ENCODE measurements around the gene RTKN. TPM values are rescaled to one million over a fixed set of nuclear protein-coding genes. Genes with fewer than 3 reads are reported as not detected.
A peak's percentile ranks its signal among the peaks of the same experiment; 100 is the strongest.
"Not testable (repeated sequence)": the region's sequence is repeated elsewhere in the genome, so short reads cannot be mapped to it uniquely, and the experiment has no call there.

The RTKN gene
- total RNA-seq, 2 donors from 2014 or later: 36.1 to 80.8 TPM

- DNase-seq (no peak), ATAC-seq (no peak)
- 32 to 46% methylated on average over 4 to 5 of the region's 5 CpGs for WGBS, 2 donors
- H3K9me3 ChIP-seq: no peaks in the 10 kb centered on the region
- H3K4me3 ChIP-seq: no peak overlapping the region
- peaks cover 18% of the 10 kb centered on the region for H3K4me1 ChIP-seq
- H3K36me3 ChIP-seq (replicated peaks in 1 of 2; ENCODE audit: insufficient read depth in 1 of 2, low read depth in 2 of 2): no peaks in the 10 kb centered on the region
- no peak for TF ChIP-seq POLR2A (IDR thresholded peaks at IDR 0.05)
- TF ChIP-seq CTCF (IDR thresholded peaks at IDR 0.05): no peak
- no peak overlapping the region for H3K27ac ChIP-seq
- no peaks in the 10 kb centered on the region for H3K27me3 ChIP-seq
- intact Hi-C loops (cut with DNase I): no loop called here
These were observed 3.0 kb upstream of the RTKN start for GRCh38 chr2:74444498-74445318.

GRCh38 chr2:74442483-74443297 is 953 bp upstream of the RTKN start:
- peak overlapping the region; percentile 95 to 98 (median 96) for H3K27ac ChIP-seq
- ATAC-seq; H3K9me3 ChIP-seq; intact Hi-C loops (cut with DNase I); H3K27me3 ChIP-seq; DNase-seq; H3K36me3 ChIP-seq (replicated peaks in 1 of 2; ENCODE audit: insufficient read depth in 1 of 2, low read depth in 2 of 2): not testable (repeated sequence)
- peak overlapping the region in 1 of 2 donors; percentile 26 for H3K4me3 ChIP-seq
- WGBS, 2 donors: 65 to 73% methylated on average over 16 of the region's 16 CpGs
- H3K4me1 ChIP-seq: peaks cover 37% of the 10 kb centered on the region

GRCh38 chr2:74441170-74441689 is 507 bp downstream of the RTKN start:
- ATAC-seq: no peak
- WGBS, 2 donors: 2 to 12% methylated on average over 9 to 33 of the region's 33 CpGs
- H3K4me3 ChIP-seq: peak overlapping the region; percentile 26 to 45
- intact Hi-C loops (cut with DNase I): no loop called here
- H3K27me3 ChIP-seq: no peaks in the 10 kb centered on the region
- TF ChIP-seq CTCF (IDR thresholded peaks at IDR 0.05): no peak
- no peak for TF ChIP-seq POLR2A (IDR thresholded peaks at IDR 0.05)
- DNase-seq: no peak
- no peaks in the 10 kb centered on the region for H3K9me3 ChIP-seq
- H3K36me3 ChIP-seq (replicated peaks in 1 of 2; ENCODE audit: insufficient read depth in 1 of 2, low read depth in 2 of 2): no peaks in the 10 kb centered on the region
- peaks cover 39% of the 10 kb centered on the region for H3K4me1 ChIP-seq
- H3K27ac ChIP-seq: peak overlapping the region; percentile 95 to 98 (median 96)

GRCh38 chr2:74440378-74441169 is 1.2 kb downstream of the RTKN start:
- peak overlapping the region; percentile 26 to 45 for H3K4me3 ChIP-seq
- peak; percentile 84 to 91 (median 89) for DNase-seq
- peaks cover 39% of the 10 kb centered on the region for H3K4me1 ChIP-seq
- intact Hi-C loops (cut with DNase I): no loop called here
- WGBS, 2 donors: 5 to 10% methylated on average over 11 to 43 of the region's 45 CpGs
- H3K27ac ChIP-seq: peak overlapping the region; percentile 95 to 98 (median 96)
- no peaks in the 10 kb centered on the region for H3K27me3 ChIP-seq
- H3K36me3 ChIP-seq (replicated peaks in 1 of 2; ENCODE audit: insufficient read depth in 1 of 2, low read depth in 2 of 2): no peaks in the 10 kb centered on the region
- ATAC-seq: peak; percentile 81
- H3K9me3 ChIP-seq: no peaks in the 10 kb centered on the region
- TF ChIP-seq POLR2A (IDR thresholded peaks at IDR 0.05): peak; percentile 68 to 81 (median 80)
- peak in 6 of 7 experiments; percentile 20 to 65 (median 55) for TF ChIP-seq CTCF (IDR thresholded peaks at IDR 0.05)
